Kidney (tissue), 14 donors: Measurements from ENCODE around the gene ABLIM2. TPM values are rescaled to one million over a fixed set of nuclear protein-coding genes. Genes with fewer than 3 reads are reported as not detected.

Source experiments
- DNase-seq, 5 donors: peaks; one replicate each; pipeline ENCODE4 v3.0.0-alpha.2; 2013 to 2020
- FAIRE-seq: peaks from 2 replicates; lab custom pipeline; 2012; peaks lifted over from hg19 to GRCh38; lab: Jason Lieb, UNC
- H3K27ac ChIP-seq, 2 donors: one replicate each; pipeline ENCODE4 v1.7.0; 2013; ENCODE audit warnings: low read depth in 2 of 2, low read length in 2 of 2, inconsistent platforms in 1 of 2
- H3K27me3 ChIP-seq: one replicate; pipeline ENCODE4 v1.7.1; 2013; ENCODE audit warnings: low read length, inconsistent platforms; ENCODE audit not compliant: control insufficient read depth, insufficient read depth
- H3K36me3 ChIP-seq, 3 donors: one replicate each; pipeline versions ENCODE4 v1.7.0 to v1.7.1; 2013; ENCODE audit warnings: low read length in 3 of 3, control low read depth in 1 of 3, inconsistent platforms in 1 of 3; ENCODE audit not compliant: insufficient read depth in 3 of 3, control insufficient read depth in 2 of 3
- H3K4me1 ChIP-seq, 3 donors: one replicate each; pipeline versions ENCODE4 v1.7.0 to v1.7.1; 2013; ENCODE audit warnings: low read length in 3 of 3, inconsistent platforms in 1 of 3, low read depth in 1 of 3; ENCODE audit not compliant: control insufficient read depth in 2 of 3, insufficient read depth in 2 of 3
- H3K4me3 ChIP-seq, 3 donors: one replicate each; pipeline versions ENCODE4 v1.7.0 to v1.8.1; 2013; ENCODE audit warnings: low read length in 3 of 3, control low read depth in 1 of 3, inconsistent platforms in 1 of 3
- H3K9ac ChIP-seq, 3 donors: one replicate each; pipeline versions ENCODE4 v1.7.0 to v1.7.1; 2013; ENCODE audit warnings: low read length in 3 of 3, control low read depth in 1 of 3, inconsistent platforms in 1 of 3
- H3K9me3 ChIP-seq, 3 donors: one replicate each; pipeline versions ENCODE4 v1.7.0 to v1.7.1; 2013; ENCODE audit warnings: low read length in 3 of 3, control low read depth in 1 of 3, inconsistent platforms in 1 of 3; ENCODE audit not compliant: control insufficient read depth in 2 of 3, insufficient read depth in 1 of 3
- CTCF ChIP-seq: IDR thresholded peaks from 3 replicates; pipeline ENCODE4 v1.5.1; 2012; ENCODE audit warnings: mild to moderate bottlenecking, moderate library complexity, borderline replicate concordance; ENCODE audit not compliant: insufficient read depth; ENCODE audit errors: extremely low read depth
- intact Hi-C: fragments of 100-400 bp; cut with DNase I; formaldehyde crosslinking; loops from one replicate; pipeline ENCODE4 v1.11.1; 2022
- polyA plus RNA-seq: library from polyadenylated mRNA; stranded (reverse); fragments of 350-450 nt; fragmentation: Illumina TruSeq; extraction: RNeasy Lipid Tissue Mini Kit (QIAGEN cat#74804); gene quantifications from one replicate; pipeline ENCODE4 v1.2.3, GENCODE V29; 2014; ENCODE audit warnings: low read depth, low replicate concordance; ENCODE audit not compliant: insufficient read depth
- total RNA-seq: library from RNA; stranded (reverse); fragmentation: NEBNext Ultra II Directional; extraction: Animal tissue kit (Norgen Biotek cat#: 25700); gene quantifications from one replicate; pipeline ENCODE4 v1.2.1, GENCODE V29; 2021
- donor health status: control.
- donor health status: control.
- donor health status: control.
- donor health status: control.
- donor health status: control.
- donor health status: DM: yes; HTN: yes; CAD: no.
- donor health status: Normal renal cell carcinoma (clear cell type).

Gene ABLIM2
- total and polyA plus RNA-seq, 2 donors from 2014 or later, result 9.5 to 23.3 TPM

GRCh38 chr4:8173492-8174242 is 15.1 kb upstream of the ABLIM2 start:
- H3K9me3 ChIP-seq, result peaks cover 0 to 4% (median 0%) of the 10 kb centered on the region in 3 donors
- H3K4me1 ChIP-seq, result no peaks in the 10 kb centered on the region
- no peaks in the 10 kb centered on the region for H3K36me3 ChIP-seq
- no peaks in the 10 kb centered on the region for H3K27me3 ChIP-seq
- no peak for DNase-seq
- no peak overlapping the region for H3K27ac ChIP-seq
- no peak for TF ChIP-seq CTCF
- no peak overlapping the region for H3K4me3 ChIP-seq
- H3K9ac ChIP-seq, result no peak overlapping the region
- intact Hi-C loops, result no loop called here
- no peak for FAIRE-seq

GRCh38 chr4:8171984-8172924 is 13.6 kb upstream of the ABLIM2 start:
- intact Hi-C loops, result no loop called here
- H3K36me3 ChIP-seq, result no peaks in the 10 kb centered on the region

GRCh38 chr4:8171266-8171665 is 12.7 kb upstream of the ABLIM2 start:
- no peak for DNase-seq
- no peak overlapping the region for H3K4me3 ChIP-seq
- no peak for TF ChIP-seq CTCF
- no peak for FAIRE-seq
- H3K4me1 ChIP-seq, result peaks cover 0 to 4% (median 0%) of the 10 kb centered on the region in 3 donors
- no peaks in the 10 kb centered on the region for H3K36me3 ChIP-seq
- intact Hi-C loops, result no loop called here
- no peak overlapping the region for H3K9ac ChIP-seq
- no peak overlapping the region for H3K27ac ChIP-seq
- H3K27me3 ChIP-seq, result no peaks in the 10 kb centered on the region
- H3K9me3 ChIP-seq, result peaks cover 0 to 9% (median 0%) of the 10 kb centered on the region in 3 donors

More at GRCh38 chr4:8171984-8172924, 13.6 kb upstream of the ABLIM2 start:
- no peak overlapping the region for H3K4me3 ChIP-seq
- H3K9ac ChIP-seq, result no peak overlapping the region
- FAIRE-seq, result no peak
- no peaks in the 10 kb centered on the region for H3K4me1 ChIP-seq
- no peak overlapping the region for H3K27ac ChIP-seq
- H3K9me3 ChIP-seq, result peaks cover 0 to 9% (median 0%) of the 10 kb centered on the region in 3 donors
- no peaks in the 10 kb centered on the region for H3K27me3 ChIP-seq
- no peak for DNase-seq
- TF ChIP-seq CTCF, result no peak
